GM12878 (cell line): ENCODE measurements around the gene PPOX. TPM values are rescaled to one million over a fixed set of nuclear protein-coding genes. Genes with fewer than 3 reads are reported as not detected.

Experiments used
- ATAC-seq: fragments of 200-7000 bp; cut with Tn5 transposase; 3 replicates; pipeline ENCODE4 v1.9.1; 2020; ENCODE audit warnings: mild to moderate bottlenecking, moderate library complexity
- BruUV-seq: library from RNA; stranded (reverse); fragments of 400-500 nt; replicated peaks from 2 replicates; lab custom pipeline; 2021; lab: Mats Ljungman, UMichigan
- CTCF ChIA-PET: fragments of 300-600 bp; sonication (Branson Sonifier 250); formaldehyde crosslinking; extraction: SDS; loops from one replicate; lab custom pipeline; 2021; ENCODE audit warnings: inconsistent platforms; lab: Yijun Ruan, JAX
- POLR2A ChIA-PET: fragments of 350-600 bp; formaldehyde crosslinking; extraction: SDS; loops from one replicate; lab custom pipeline; 2021; ENCODE audit warnings: inconsistent platforms; lab: Charles Lee
- RAD21 ChIA-PET: fragments of 300-600 bp; sonication (Branson Sonifier 250); formaldehyde crosslinking; loops from one replicate; lab custom pipeline; 2023; ENCODE audit warnings: antibody characterized with exemption; ENCODE audit not compliant: unreplicated experiment; lab: Charles Lee
- SMC1A ChIA-PET: fragments of 300-600 bp; sonication (Branson Sonifier 250); formaldehyde crosslinking; loops from one replicate; lab custom pipeline; 2023; ENCODE audit not compliant: unreplicated experiment, uncharacterized antibody; lab: Charles Lee
- DNase-seq: peaks from one replicate; pipeline ENCODE4 v3.0.0-alpha.2; 2011; ENCODE audit warnings: low read depth, low spot score
- FAIRE-seq: peaks from 3 replicates; lab custom pipeline; 2011; peaks lifted over from hg19 to GRCh38; lab: Jason Lieb, UNC
- H2AFZ ChIP-seq: 2 replicates; pipeline ENCODE4 v1.6.0; 2011; ENCODE audit warnings: low read depth, low read length, control low read depth; ENCODE audit not compliant: control insufficient read depth
- H3K27ac ChIP-seq: 2 replicates; pipeline ENCODE4 v1.5.1; 2011; ENCODE audit warnings: control low read depth; ENCODE audit not compliant: control insufficient read depth, insufficient read depth
- H3K27me3 ChIP-seq, 2 experiments: replicated peaks in 1 of 2; 2 replicates each; pipeline versions ENCODE4 v1.6.0 to v1.6.1; 2011; ENCODE audit warnings: low read length in 1 of 2; ENCODE audit not compliant: control insufficient read depth in 2 of 2, insufficient read depth in 2 of 2
- H3K36me3 ChIP-seq, 2 experiments: 2 replicates each; pipeline ENCODE4 v1.5.1; 2011; ENCODE audit warnings: low read length in 1 of 2; ENCODE audit not compliant: control insufficient read depth in 2 of 2, insufficient read depth in 2 of 2
- H3K4me1 ChIP-seq: 2 replicates; pipeline ENCODE4 v1.6.1; 2011; ENCODE audit warnings: mild to moderate bottlenecking, low read length, moderate library complexity, mixed read lengths; ENCODE audit not compliant: control insufficient read depth, insufficient read depth
- H3K4me2 ChIP-seq: 2 replicates; pipeline ENCODE4 v1.6.0; 2011; ENCODE audit warnings: control low read depth; ENCODE audit not compliant: control insufficient read depth, insufficient read depth
- H3K4me3 ChIP-seq: fragments of 200-600 bp; sonication (generic); 2 replicates; pipeline ENCODE4 v1.5.1; 2016
- H3K79me2 ChIP-seq: 2 replicates; pipeline ENCODE4 v1.6.0; 2011; ENCODE audit warnings: low read length; ENCODE audit not compliant: control insufficient read depth, insufficient read depth
- H3K9ac ChIP-seq: 2 replicates; pipeline ENCODE4 v1.8.0; 2011; ENCODE audit warnings: low read length, control low read depth, mixed read lengths; ENCODE audit not compliant: control insufficient read depth, insufficient read depth
- H3K9me3 ChIP-seq: replicated peaks from 3 replicates; pipeline ENCODE4 v1.5.1; 2011; ENCODE audit warnings: mild to moderate bottlenecking, low read length; ENCODE audit not compliant: control insufficient read depth, insufficient read depth
- H4K20me1 ChIP-seq: 2 replicates; pipeline ENCODE4 v1.6.0; 2011; ENCODE audit not compliant: control insufficient read depth, insufficient read depth
- BCL3 ChIP-seq: IDR thresholded peaks from 2 replicates; pipeline ENCODE4 v1.6.1; 2011; ENCODE audit warnings: borderline replicate concordance, low read depth, mild to moderate bottlenecking, moderate library complexity, low read length; ENCODE audit not compliant: insufficient read depth, poor library complexity, severe bottlenecking
- CTCF ChIP-seq, 3 experiments: IDR thresholded peaks in 2 of 3; conservative IDR thresholded peaks in 1 of 3; 2 replicates each; pipeline ENCODE4 v1.5.1; 2011; ENCODE audit warnings: low read depth in 3 of 3, low read length in 3 of 3, mild to moderate bottlenecking in 3 of 3, control low read depth in 2 of 3, moderate library complexity in 2 of 3, inconsistent platforms in 1 of 3, mixed read lengths in 1 of 3; ENCODE audit not compliant: control insufficient read depth in 2 of 3, insufficient read depth in 1 of 3; ENCODE audit errors: extremely low read depth in 1 of 3
- ETV6 ChIP-seq, 2 experiments: fragments of 450-650 bp in 1 of 2; IDR thresholded peaks in 1 of 2; conservative IDR thresholded peaks in 1 of 2; 2 replicates each; pipeline ENCODE4 v1.6.1; 2014; ENCODE audit warnings: antibody characterized with exemption in 1 of 2, borderline replicate concordance in 1 of 2, low read depth in 1 of 2, mild to moderate bottlenecking in 1 of 2, moderate library complexity in 1 of 2
- FOS ChIP-seq: IDR thresholded peaks from 3 replicates; pipeline ENCODE4 v1.6.1; 2011; ENCODE audit warnings: borderline replicate concordance; ENCODE audit not compliant: insufficient read length; ENCODE audit errors: extremely low read depth
- HCFC1 ChIP-seq: fragments of 150-350 bp; IDR thresholded peaks from 2 replicates; pipeline ENCODE4 v1.6.1; 2014; ENCODE audit warnings: low read length
- NRF1 ChIP-seq: conservative IDR thresholded peaks from 2 replicates; pipeline ENCODE4 v1.6.1; 2011; ENCODE audit warnings: mild to moderate bottlenecking, low read depth, low read length, improper control_type of control experiment
- SUPT20H ChIP-seq: IDR thresholded peaks from 2 replicates; pipeline ENCODE4 v1.6.1; 2011; ENCODE audit warnings: low read depth, mild to moderate bottlenecking, low read length, moderate library complexity, borderline replicate concordance; ENCODE audit not compliant: control insufficient read depth
- ZBTB11 ChIP-seq: fragments of 450-650 bp; formaldehyde crosslinking; IDR thresholded peaks from 2 replicates; pipeline ENCODE4 v1.5.0; 2022; ENCODE audit warnings: mild to moderate bottlenecking, missing genetic modification characterization
- ZNF207 ChIP-seq: fragments of 450-650 bp; IDR thresholded peaks from 2 replicates; pipeline ENCODE4 v1.6.1; 2014; ENCODE audit warnings: antibody characterized with exemption, mild to moderate bottlenecking, borderline replicate concordance
- WGBS: methylation state at CpG from one replicate; pipeline ENCODE4 v1.1.6; 2016; ENCODE audit warnings: low lambda C conversion rate; ENCODE audit not compliant: insufficient replicate concordance, insufficient coverage; ENCODE audit errors: missing lambda C conversion rate; 5-methylcytosine and 5-hydroxymethylcytosine counted together
- in situ Hi-C: fragments of 300-500 bp; cut with MboI; formaldehyde crosslinking; loops from 9 replicates; pipeline ENCODE4 v1.14.3; 2018; ENCODE audit warnings: mixed read lengths
- intact Hi-C: fragments of 100-400 bp; cut with micrococcal nuclease; formaldehyde crosslinking; loops from one replicate; pipeline ENCODE4 v1.14.2; 2022; ENCODE audit not compliant: unreplicated experiment
- polyA plus RNA-seq, 11 experiments: library from polyadenylated mRNA; depleted of rRNA in 4 of 11; unstranded in 6 of 11; stranded (reverse) in 5 of 11; fragments of >200 nt; fragmentation: Nextera tagmentation in 4 of 11; fragmentation: Illumina TruSeq in 1 of 11; extraction: Ambion mirVana in 4 of 11; extraction: Trizol in 1 of 11; gene quantifications; 1 replicate in 1 of 11; 2 replicates in 10 of 11; pipeline versions ENCODE4 v1.2.1 to v1.2.3, GENCODE V29; 2011 to 2016; ENCODE audit warnings: inconsistent platforms in 2 of 11, missing spikeins in 2 of 11, low read depth in 1 of 11
- total RNA-seq, 4 experiments: library from RNA; depleted of rRNA in 3 of 4; stranded (reverse); fragments of >200 nt in 3 of 4; fragmentation: Illumina TruSeq in 1 of 4; extraction: Trizol in 1 of 4; gene quantifications; 2 replicates each; pipeline versions ENCODE4 v1.2.1 to v1.2.3, GENCODE V29; 2013 to 2021

PPOX gene
- total and polyA plus RNA-seq, 10 of the 15 experiments (the other 5 are each of a cell fraction or from before 2014, with no cell fraction given) = 8.9 to 31.5 (median 20.3) TPM

- in situ Hi-C loops (no loop called here), intact Hi-C loops (no loop called here)
- DNase-seq (no peak), ATAC-seq (no peak), FAIRE-seq (no peak)
- no peak overlapping the region for H2AFZ ChIP-seq
- H4K20me1 ChIP-seq = no peaks in the 10 kb centered on the region
- H3K4me2 ChIP-seq = no peak overlapping the region
- WGBS = 96% methylated on average over 10 of the region's 10 CpGs
- CTCF ChIA-PET = interaction anchor here (0.8 to 1.3 kb wide), 2 partner anchors 18 to 63 kb away, joined by 3 to 7 read pairs; partner anchors contain the start of gene TOMM40L
- H3K79me2 ChIP-seq = peaks cover 8% of the 10 kb centered on the region
- H3K4me1 ChIP-seq = peaks cover 18% of the 10 kb centered on the region
- H3K4me3 ChIP-seq = no peak overlapping the region
- no peaks in the 10 kb centered on the region for H3K27me3 ChIP-seq
- H3K9ac ChIP-seq = no peak overlapping the region
- H3K27ac ChIP-seq = no peak overlapping the region
- SMC1A ChIA-PET = interaction anchor here (0.9 kb wide), 1 partner anchor 12 kb away, joined by 3 read pairs; no protein-coding TSS in a partner anchor
- H3K36me3 ChIP-seq = peaks cover 0 to 12% of the 10 kb centered on the region in 2 experiments; a peak in 3 of 4 replicates
- RAD21 ChIA-PET = interaction anchor here (1.1 kb wide), 1 partner anchor 220 kb away, joined by 3 read pairs; no protein-coding TSS in a partner anchor
- POLR2A ChIA-PET = interaction anchor here (0.6 kb wide), 1 partner anchor 128 kb away, joined by 4 read pairs; no protein-coding TSS in a partner anchor
- H3K9me3 ChIP-seq = no peaks in the 10 kb centered on the region
- BruUV-seq = no TSS peak
- TF ChIP-seq BCL3 (no peak), ETV6 (conservative IDR thresholded peaks at IDR 0.05 in 1 of 2, IDR thresholded peaks at IDR 0.05 in 1 of 2; ENCODE audit: borderline replicate concordance in 1 of 2, low read depth in 1 of 2) (no peak), HCFC1 (no peak), NRF1 (no peak), CTCF (IDR thresholded peaks at IDR 0.05 in 2 of 3, conservative IDR thresholded peaks at IDR 0.05 in 1 of 3; ENCODE audit: control insufficient read depth in 2 of 3, extremely low read depth in 1 of 3, insufficient read depth in 1 of 3, low read depth in 3 of 3, low read length in 3 of 3) (no peak), ZNF207 (no peak), FOS (no peak), SUPT20H (no peak), ZBTB11 (CRISPR knock-in tag) (no peak)
Measured at GRCh38 chr1:161162806-161163205, 3.4 kb upstream of the PPOX start.
